HL-60 (cell line): Measurements from ENCODE around the gene SARS2.

Source experiments
- GABPA ChIP-seq: IDR thresholded peaks from 2 replicates; pipeline ENCODE4 v1.6.1; 2012; ENCODE audit warnings: low read depth
- POLR2AphosphoS5 ChIP-seq: IDR thresholded peaks from 2 replicates; pipeline ENCODE4 v1.6.1; 2012; ENCODE audit warnings: low read depth
- TF ChIP-seq, protein P1 (sequence below): IDR thresholded peaks from one replicate; pipeline ENCODE4 v1.5.1; 2011; ENCODE audit warnings: low read length, control low read depth, inconsistent platforms; ENCODE audit not compliant: insufficient read depth
- TF ChIP-seq, protein P2 (sequence below): IDR thresholded peaks from 2 replicates; pipeline ENCODE4 v1.6.1; 2012; ENCODE audit warnings: low read depth; ENCODE audit not compliant: insufficient replicate concordance

DNA sequence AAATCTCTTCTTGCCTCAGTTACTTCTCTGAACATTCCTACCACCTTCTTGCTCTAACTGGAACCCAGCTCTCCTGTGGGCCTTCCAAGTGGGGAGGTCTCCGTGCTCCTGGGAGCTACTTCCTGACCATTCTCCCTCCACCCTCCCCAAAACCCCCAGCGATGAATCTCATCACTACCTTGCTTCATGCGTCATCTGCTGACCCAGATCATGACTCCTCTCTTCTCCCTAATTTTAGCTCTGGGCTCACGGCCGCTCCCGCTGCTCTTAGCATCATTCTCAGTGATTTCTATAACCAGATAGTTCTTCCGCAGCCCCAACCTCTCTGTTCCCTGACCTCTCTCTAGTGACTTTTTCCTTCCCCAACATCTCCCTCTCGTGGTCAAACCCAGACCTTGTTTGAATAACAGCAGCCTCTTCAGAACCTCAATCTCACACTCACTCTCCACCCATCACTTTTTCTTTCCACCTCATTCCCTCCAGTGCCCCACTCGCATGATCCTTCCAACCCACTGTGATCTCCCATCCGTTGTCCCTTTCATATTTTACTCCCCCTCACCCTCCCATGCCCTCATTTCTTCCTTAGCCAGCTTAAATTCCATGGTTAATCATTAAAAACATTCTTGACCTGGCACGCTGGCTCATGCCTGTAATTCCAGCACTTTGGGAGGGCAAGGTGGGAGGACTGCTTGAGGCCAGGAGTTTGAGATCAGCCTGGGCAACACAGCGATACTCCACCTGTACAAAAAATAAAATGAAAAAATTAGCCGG is 22.0 kb upstream of the SARS2 start:
- TF ChIP-seq, protein P1, sequence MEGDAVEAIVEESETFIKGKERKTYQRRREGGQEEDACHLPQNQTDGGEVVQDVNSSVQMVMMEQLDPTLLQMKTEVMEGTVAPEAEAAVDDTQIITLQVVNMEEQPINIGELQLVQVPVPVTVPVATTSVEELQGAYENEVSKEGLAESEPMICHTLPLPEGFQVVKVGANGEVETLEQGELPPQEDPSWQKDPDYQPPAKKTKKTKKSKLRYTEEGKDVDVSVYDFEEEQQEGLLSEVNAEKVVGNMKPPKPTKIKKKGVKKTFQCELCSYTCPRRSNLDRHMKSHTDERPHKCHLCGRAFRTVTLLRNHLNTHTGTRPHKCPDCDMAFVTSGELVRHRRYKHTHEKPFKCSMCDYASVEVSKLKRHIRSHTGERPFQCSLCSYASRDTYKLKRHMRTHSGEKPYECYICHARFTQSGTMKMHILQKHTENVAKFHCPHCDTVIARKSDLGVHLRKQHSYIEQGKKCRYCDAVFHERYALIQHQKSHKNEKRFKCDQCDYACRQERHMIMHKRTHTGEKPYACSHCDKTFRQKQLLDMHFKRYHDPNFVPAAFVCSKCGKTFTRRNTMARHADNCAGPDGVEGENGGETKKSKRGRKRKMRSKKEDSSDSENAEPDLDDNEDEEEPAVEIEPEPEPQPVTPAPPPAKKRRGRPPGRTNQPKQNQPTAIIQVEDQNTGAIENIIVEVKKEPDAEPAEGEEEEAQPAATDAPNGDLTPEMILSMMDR = peak; percentile 44
- TF ChIP-seq GABPA = no peak
- no peak for TF ChIP-seq POLR2AphosphoS5
- TF ChIP-seq, protein P2, sequence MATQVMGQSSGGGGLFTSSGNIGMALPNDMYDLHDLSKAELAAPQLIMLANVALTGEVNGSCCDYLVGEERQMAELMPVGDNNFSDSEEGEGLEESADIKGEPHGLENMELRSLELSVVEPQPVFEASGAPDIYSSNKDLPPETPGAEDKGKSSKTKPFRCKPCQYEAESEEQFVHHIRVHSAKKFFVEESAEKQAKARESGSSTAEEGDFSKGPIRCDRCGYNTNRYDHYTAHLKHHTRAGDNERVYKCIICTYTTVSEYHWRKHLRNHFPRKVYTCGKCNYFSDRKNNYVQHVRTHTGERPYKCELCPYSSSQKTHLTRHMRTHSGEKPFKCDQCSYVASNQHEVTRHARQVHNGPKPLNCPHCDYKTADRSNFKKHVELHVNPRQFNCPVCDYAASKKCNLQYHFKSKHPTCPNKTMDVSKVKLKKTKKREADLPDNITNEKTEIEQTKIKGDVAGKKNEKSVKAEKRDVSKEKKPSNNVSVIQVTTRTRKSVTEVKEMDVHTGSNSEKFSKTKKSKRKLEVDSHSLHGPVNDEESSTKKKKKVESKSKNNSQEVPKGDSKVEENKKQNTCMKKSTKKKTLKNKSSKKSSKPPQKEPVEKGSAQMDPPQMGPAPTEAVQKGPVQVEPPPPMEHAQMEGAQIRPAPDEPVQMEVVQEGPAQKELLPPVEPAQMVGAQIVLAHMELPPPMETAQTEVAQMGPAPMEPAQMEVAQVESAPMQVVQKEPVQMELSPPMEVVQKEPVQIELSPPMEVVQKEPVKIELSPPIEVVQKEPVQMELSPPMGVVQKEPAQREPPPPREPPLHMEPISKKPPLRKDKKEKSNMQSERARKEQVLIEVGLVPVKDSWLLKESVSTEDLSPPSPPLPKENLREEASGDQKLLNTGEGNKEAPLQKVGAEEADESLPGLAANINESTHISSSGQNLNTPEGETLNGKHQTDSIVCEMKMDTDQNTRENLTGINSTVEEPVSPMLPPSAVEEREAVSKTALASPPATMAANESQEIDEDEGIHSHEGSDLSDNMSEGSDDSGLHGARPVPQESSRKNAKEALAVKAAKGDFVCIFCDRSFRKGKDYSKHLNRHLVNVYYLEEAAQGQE = no peak
